Smooth muscle cell (in vitro differentiated cells): ENCODE results near the gene YWHAE. TPM values are rescaled to one million over a fixed set of nuclear protein-coding genes. Genes with fewer than 3 reads are reported as not detected.

Experiments
- DNase-seq: peaks from one replicate; lab custom pipeline; 2025; ENCODE audit not compliant: unreplicated experiment; lab: John Stamatoyannopoulos, UW
- H2AFZ ChIP-seq: fragments of 200-600 bp; sonication (generic); 2 replicates; pipeline ENCODE4 v1.6.0; 2016; ENCODE audit warnings: antibody characterized with exemption, low read depth, mild to moderate bottlenecking
- H3F3A ChIP-seq: fragments of 200-600 bp; sonication (generic); 2 replicates; pipeline ENCODE4 v1.6.0; 2017; ENCODE audit warnings: antibody characterized with exemption, low read depth
- H3K27ac ChIP-seq: fragments of 200-600 bp; sonication (generic); 2 replicates; pipeline ENCODE4 v1.5.1; 2016; ENCODE audit warnings: low read depth, mild to moderate bottlenecking
- H3K27me3 ChIP-seq: fragments of 200-600 bp; sonication (generic); 2 replicates; pipeline ENCODE4 v1.6.1; 2016; ENCODE audit warnings: low read depth, mild to moderate bottlenecking
- H3K36me3 ChIP-seq: fragments of 200-600 bp; sonication (generic); 2 replicates; pipeline ENCODE4 v1.5.1; 2016; ENCODE audit warnings: low read depth
- H3K4me1 ChIP-seq: fragments of 200-600 bp; sonication (generic); 2 replicates; pipeline ENCODE4 v1.5.1; 2016; ENCODE audit warnings: low read depth
- H3K4me2 ChIP-seq: fragments of 200-600 bp; sonication (generic); 2 replicates; pipeline ENCODE4 v1.6.0; 2016; ENCODE audit warnings: mild to moderate bottlenecking
- H3K4me3 ChIP-seq: fragments of 200-600 bp; sonication (generic); 2 replicates; pipeline ENCODE4 v1.5.1; 2016; ENCODE audit warnings: mild to moderate bottlenecking
- H3K79me2 ChIP-seq: fragments of 200-600 bp; sonication (generic); 2 replicates; pipeline ENCODE4 v1.6.0; 2016; ENCODE audit warnings: low read depth, mild to moderate bottlenecking
- H3K9ac ChIP-seq: fragments of 200-600 bp; sonication (generic); 2 replicates; pipeline ENCODE4 v1.6.0; 2016; ENCODE audit warnings: low read depth
- H3K9me3 ChIP-seq: fragments of 200-600 bp; sonication (generic); replicated peaks from 2 replicates; pipeline ENCODE4 v1.5.1; 2016; ENCODE audit warnings: low read depth
- H4K20me1 ChIP-seq: fragments of 200-600 bp; sonication (generic); 2 replicates; pipeline ENCODE4 v1.6.0; 2016; ENCODE audit warnings: low read depth
- WGBS: methylation state at CpG from one replicate; pipeline ENCODE4 v1.1.7; 2016; ENCODE audit warnings: low lambda C conversion rate; 5-methylcytosine and 5-hydroxymethylcytosine counted together
- polyA plus RNA-seq: library from polyadenylated mRNA; unstranded; fragments of >200 nt; fragmentation: Nextera tagmentation; extraction: Ambion mirVana; gene quantifications from 2 replicates; pipeline ENCODE4 v1.2.1, GENCODE V29; 2016
- total RNA-seq: library from RNA; depleted of rRNA; stranded (reverse); fragments of >200 nt; gene quantifications from 2 replicates; pipeline ENCODE4 v1.2.3, GENCODE V29; 2014
- TF ChIP-seq, protein P1 (sequence below): fragments of 200-600 bp; sonication (generic); IDR thresholded peaks from 2 replicates; pipeline ENCODE4 v1.5.1; 2017; ENCODE audit warnings: borderline replicate concordance, mild to moderate bottlenecking, antibody characterized with exemption; ENCODE audit not compliant: insufficient read depth, poor library complexity, severe bottlenecking

YWHAE gene
- total and polyA plus RNA-seq, 2 experiments from 2014 or later = 383 to 662 TPM

DNA sequence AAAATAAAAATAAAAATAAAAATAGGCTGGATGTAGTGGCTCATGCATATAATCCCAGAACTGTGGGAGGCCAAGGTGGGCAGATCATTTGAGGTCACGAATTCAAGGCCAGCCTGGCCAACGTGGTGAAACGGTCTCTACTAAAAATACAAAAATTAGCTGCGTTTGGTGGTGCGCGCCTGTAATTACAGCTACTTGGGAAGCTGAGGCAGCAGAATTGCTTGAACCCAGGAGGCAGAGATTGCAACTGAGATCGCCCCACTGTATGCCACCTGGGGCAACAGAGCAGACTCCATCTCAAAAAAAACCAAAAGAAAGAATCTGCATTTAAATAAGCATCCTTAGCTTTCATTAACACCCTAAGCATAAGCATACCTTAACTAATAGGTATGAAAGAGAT, 33.8 kb downstream of the YWHAE start:
- H3K79me2 ChIP-seq = peaks cover 100% of the 10 kb centered on the region
- H3K4me3 ChIP-seq = no peak overlapping the region
- H2AFZ ChIP-seq = no peak overlapping the region
- peak overlapping the region; percentile 28 for H3K4me2 ChIP-seq
- TF ChIP-seq, protein P1, sequence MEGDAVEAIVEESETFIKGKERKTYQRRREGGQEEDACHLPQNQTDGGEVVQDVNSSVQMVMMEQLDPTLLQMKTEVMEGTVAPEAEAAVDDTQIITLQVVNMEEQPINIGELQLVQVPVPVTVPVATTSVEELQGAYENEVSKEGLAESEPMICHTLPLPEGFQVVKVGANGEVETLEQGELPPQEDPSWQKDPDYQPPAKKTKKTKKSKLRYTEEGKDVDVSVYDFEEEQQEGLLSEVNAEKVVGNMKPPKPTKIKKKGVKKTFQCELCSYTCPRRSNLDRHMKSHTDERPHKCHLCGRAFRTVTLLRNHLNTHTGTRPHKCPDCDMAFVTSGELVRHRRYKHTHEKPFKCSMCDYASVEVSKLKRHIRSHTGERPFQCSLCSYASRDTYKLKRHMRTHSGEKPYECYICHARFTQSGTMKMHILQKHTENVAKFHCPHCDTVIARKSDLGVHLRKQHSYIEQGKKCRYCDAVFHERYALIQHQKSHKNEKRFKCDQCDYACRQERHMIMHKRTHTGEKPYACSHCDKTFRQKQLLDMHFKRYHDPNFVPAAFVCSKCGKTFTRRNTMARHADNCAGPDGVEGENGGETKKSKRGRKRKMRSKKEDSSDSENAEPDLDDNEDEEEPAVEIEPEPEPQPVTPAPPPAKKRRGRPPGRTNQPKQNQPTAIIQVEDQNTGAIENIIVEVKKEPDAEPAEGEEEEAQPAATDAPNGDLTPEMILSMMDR = no peak
- peaks cover 100% of the 10 kb centered on the region for H4K20me1 ChIP-seq
- no peak overlapping the region for H3K9ac ChIP-seq
- 80% methylated on average over 7 of the region's 7 CpGs for WGBS
- H3K4me1 ChIP-seq = peaks cover 3% of the 10 kb centered on the region
- no peak for DNase-seq
- no peaks in the 10 kb centered on the region for H3K27me3 ChIP-seq
- H3K36me3 ChIP-seq = no peaks in the 10 kb centered on the region
- peak overlapping the region; percentile 80 for H3K27ac ChIP-seq
- H3F3A ChIP-seq = peaks cover 34% of the 10 kb centered on the region
- H3K9me3 ChIP-seq = no peaks in the 10 kb centered on the region

DNA sequence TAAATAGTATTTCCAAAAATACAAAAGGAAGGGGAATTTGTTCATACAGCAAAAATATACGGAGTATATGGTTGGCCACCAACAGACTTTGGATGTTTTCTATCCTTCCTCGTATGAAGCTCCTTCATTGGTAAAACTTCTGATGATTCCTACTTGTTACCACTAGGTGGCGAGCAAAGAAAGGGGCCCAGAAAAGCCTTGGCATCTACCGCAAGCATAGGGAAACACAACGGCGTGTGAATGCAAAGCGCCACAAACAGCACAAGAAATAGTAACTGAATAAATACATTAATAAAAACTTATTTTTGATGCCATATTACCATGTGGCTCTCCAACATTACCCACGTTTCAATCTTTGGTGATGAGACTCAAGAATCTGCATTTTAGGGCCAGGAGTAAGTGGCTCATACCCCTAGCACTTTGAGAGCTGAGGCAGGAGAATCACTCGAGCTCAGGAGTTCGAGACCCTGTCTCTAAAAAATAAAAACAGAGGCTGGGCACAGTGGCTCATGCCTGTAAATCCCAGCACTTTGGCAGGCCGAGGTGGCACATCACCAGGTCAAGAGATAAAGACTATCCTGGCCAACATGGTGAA, 34.5 kb downstream of the YWHAE start:
- WGBS = 19% methylated on average over 11 of the region's 11 CpGs
- H3K27ac ChIP-seq = peak overlapping the region; percentile 25
- peaks cover 100% of the 10 kb centered on the region for H4K20me1 ChIP-seq
- TF ChIP-seq, protein P1 = peak; percentile 83
- peak overlapping the region; percentile 10 for H3K4me2 ChIP-seq
- peaks cover 35% of the 10 kb centered on the region for H3F3A ChIP-seq
- H3K4me1 ChIP-seq = peaks cover 8% of the 10 kb centered on the region
- no peak overlapping the region for H2AFZ ChIP-seq
- peak; percentile 3 for DNase-seq
- H3K4me3 ChIP-seq = no peak overlapping the region
- H3K79me2 ChIP-seq = peaks cover 100% of the 10 kb centered on the region
- H3K9ac ChIP-seq = no peak overlapping the region
- no peaks in the 10 kb centered on the region for H3K27me3 ChIP-seq
- H3K36me3 ChIP-seq = no peaks in the 10 kb centered on the region
- no peaks in the 10 kb centered on the region for H3K9me3 ChIP-seq

GRCh38 chr17:1362964-1363363, 37.1 kb downstream of the YWHAE start:
- no peak overlapping the region for H2AFZ ChIP-seq
- H3F3A ChIP-seq = peaks cover 40% of the 10 kb centered on the region
- WGBS = 90% methylated on average over 3 of the region's 3 CpGs
- H4K20me1 ChIP-seq = peaks cover 100% of the 10 kb centered on the region
- H3K9me3 ChIP-seq = no peaks in the 10 kb centered on the region
- no peak for DNase-seq
- no peak overlapping the region for H3K9ac ChIP-seq
- no peak overlapping the region for H3K4me3 ChIP-seq
- peak overlapping the region; percentile 10 for H3K27ac ChIP-seq
- no peaks in the 10 kb centered on the region for H3K27me3 ChIP-seq
- TF ChIP-seq, protein P1 = no peak
- H3K79me2 ChIP-seq = peaks cover 96% of the 10 kb centered on the region
- no peak overlapping the region for H3K4me2 ChIP-seq
- peaks cover 13% of the 10 kb centered on the region for H3K4me1 ChIP-seq
- peaks cover 5% of the 10 kb centered on the region for H3K36me3 ChIP-seq
